GM21423 (cell line): Measurements from ENCODE around the gene NPR2.

Source experiments
- ATAC-seq: cut with Tn5 transposase; IDR thresholded peaks from one replicate; pipeline ENCODE4 v1.9.1; 2021; ENCODE audit warnings: mild to moderate bottlenecking, moderate library complexity; ENCODE audit not compliant: unreplicated experiment

NPR2 gene

GRCh38 chr9:35791297-35791921 lies at the start of gene NPR2:
TSS of gene NPR2 (plus strand) at chr9:35791591. CDS start at chr9:35792409, 818 bp downstream.
- ATAC-seq = no peak

GRCh38 chr9:35741740-35742139 lies 49.7 kb upstream of the NPR2 start:
- no peak for ATAC-seq

GRCh38 chr9:35743452-35743851 lies 47.9 kb upstream of the NPR2 start:
- ATAC-seq = no peak

GRCh38 chr9:35743880-35744518 lies 47.4 kb upstream of the NPR2 start:
- ATAC-seq = no peak

GRCh38 chr9:35745569-35745968 lies 45.8 kb upstream of the NPR2 start:
- no peak for ATAC-seq

- ATAC-seq = no peak
These were observed 44.8 kb upstream of the NPR2 start for GRCh38 chr9:35746583-35746982.

- ATAC-seq = no peak
These were observed 43.0 kb upstream of the NPR2 start for GRCh38 chr9:35748242-35748857.

GRCh38 chr9:35748858-35749514 lies 42.4 kb upstream of the NPR2 start, which contains the start of the genes GBA2 and RGP1:
TSS of gene GBA2 (minus strand) at chr9:35749228. CDS start at chr9:35748704, 524 bp downstream.
TSS of gene RGP1 (plus strand) at chr9:35749287. CDS start at chr9:35749756, 469 bp downstream.
- ATAC-seq = peak; percentile 77

GRCh38 chr9:35749515-35750255 lies 41.7 kb upstream of the NPR2 start:
- ATAC-seq = peak; percentile 27

- no peak for ATAC-seq
These were observed 41.2 kb upstream of the NPR2 start for GRCh38 chr9:35750256-35750531.

- ATAC-seq = no peak
These were observed 37.9 kb upstream of the NPR2 start for GRCh38 chr9:35753466-35753865.

GRCh38 chr9:35754264-35754663 lies 37.1 kb upstream of the NPR2 start, which contains the start of gene MSMP:
TSS of gene MSMP (minus strand) at chr9:35754276. CDS start at chr9:35754129, 147 bp downstream.
- no peak for ATAC-seq

GRCh38 chr9:35755071-35755470 lies 36.3 kb upstream of the NPR2 start:
- ATAC-seq = no peak

GRCh38 chr9:35756275-35757225 lies 34.8 kb upstream of the NPR2 start:
- ATAC-seq = peak; percentile 64

GRCh38 chr9:35757226-35757891 lies 34.0 kb upstream of the NPR2 start:
- peak; percentile 39 for ATAC-seq

- no peak for ATAC-seq
These were observed 33.5 kb upstream of the NPR2 start for GRCh38 chr9:35757892-35758275.

GRCh38 chr9:35758475-35759050 lies 32.8 kb upstream of the NPR2 start:
- ATAC-seq = no peak

- no peak for ATAC-seq
These were observed 31.6 kb upstream of the NPR2 start for GRCh38 chr9:35759795-35760194.

- ATAC-seq = no peak
These were observed 30.7 kb upstream of the NPR2 start for GRCh38 chr9:35760651-35761050.
